PC-3 (cell line): ENCODE measurements around the gene DCAF6. TPM values are rescaled to one million over a fixed set of nuclear protein-coding genes. Genes with fewer than 3 reads are reported as not detected.

Experiments
- ATAC-seq: fragments of 200-7000 bp; cut with Tn5 transposase; 2 replicates; pipeline ENCODE4 v1.9.1; 2020; ENCODE audit warnings: mild to moderate bottlenecking, moderate library complexity
- BruUV-seq: library from RNA; stranded (reverse); fragments of 400-500 nt; replicated peaks from 2 replicates; lab custom pipeline; 2021; lab: Mats Ljungman, UMichigan
- CTCF ChIA-PET: fragments of 300-600 bp; sonication (Branson Sonifier 250); formaldehyde crosslinking; loops from one replicate; lab custom pipeline; 2022; ENCODE audit warnings: antibody characterized with exemption; lab: Charles Lee
- POLR2A ChIA-PET: fragments of 300-600 bp; sonication (Branson Sonifier 250); formaldehyde crosslinking; loops from one replicate; lab custom pipeline; 2022; ENCODE audit warnings: antibody characterized with exemption; ENCODE audit not compliant: unreplicated experiment; lab: Charles Lee
- DNase-seq: peaks from one replicate; pipeline ENCODE4 v3.0.0-alpha.2; 2015
- H2AFZ ChIP-seq: fragments of 300-600 bp; sonication (generic); 2 replicates; pipeline ENCODE4 v1.6.0; 2016; ENCODE audit warnings: antibody characterized with exemption, low read length
- H3F3A ChIP-seq: fragments of 300-600 bp; sonication (generic); one replicate; pipeline ENCODE4 v1.6.0; 2017; ENCODE audit warnings: antibody characterized with exemption, low read length, control low read depth, mild to moderate bottlenecking; ENCODE audit not compliant: unreplicated experiment
- H3K27ac ChIP-seq: fragments of 300-600 bp; sonication (generic); 2 replicates; pipeline ENCODE4 v1.5.1; 2016; ENCODE audit warnings: mild to moderate bottlenecking, low read length
- H3K27me3 ChIP-seq: fragments of 300-600 bp; sonication (generic); 2 replicates; pipeline ENCODE4 v1.6.1; 2016; ENCODE audit warnings: low read length, mixed read lengths
- H3K36me3 ChIP-seq: fragments of 300-600 bp; sonication (generic); 2 replicates; pipeline ENCODE4 v1.6.1; 2016; ENCODE audit warnings: low read depth, mixed run types, low read length, mixed read lengths
- H3K4me1 ChIP-seq: fragments of 300-600 bp; sonication (generic); 2 replicates; pipeline ENCODE4 v1.5.1; 2016; ENCODE audit warnings: low read length; ENCODE audit not compliant: insufficient read depth
- H3K4me2 ChIP-seq: fragments of 300-600 bp; sonication (generic); 2 replicates; pipeline ENCODE4 v1.6.0; 2016; ENCODE audit warnings: low read length
- H3K4me3 ChIP-seq: fragments of 300-600 bp; sonication (generic); 2 replicates; pipeline ENCODE4 v1.5.1; 2016; ENCODE audit warnings: mild to moderate bottlenecking, low read length, mixed read lengths
- H3K79me2 ChIP-seq: fragments of 300-600 bp; sonication (generic); 2 replicates; pipeline ENCODE4 v1.6.1; 2017; ENCODE audit warnings: low read length, mixed read lengths
- H3K9ac ChIP-seq: fragments of 300-600 bp; sonication (generic); 2 replicates; pipeline ENCODE4 v1.6.0; 2016; ENCODE audit warnings: mild to moderate bottlenecking, low read length
- H3K9me2 ChIP-seq: fragments of 300-600 bp; sonication (generic); replicated peaks from 2 replicates; pipeline ENCODE4 v1.6.1; 2016; ENCODE audit warnings: mixed run types, low read length, mixed read lengths
- H3K9me3 ChIP-seq: fragments of 300-600 bp; sonication (generic); 2 replicates; pipeline ENCODE4 v1.6.1; 2016; ENCODE audit warnings: low read length, mixed read lengths
- H4K20me1 ChIP-seq: fragments of 300-600 bp; sonication (generic); 2 replicates; pipeline ENCODE4 v1.6.1; 2016; ENCODE audit warnings: low read length, mixed read lengths
- EZH2 ChIP-seq: fragments of 300-600 bp; sonication (generic); IDR thresholded peaks from one replicate; pipeline ENCODE4 v1.6.1; 2017; ENCODE audit warnings: antibody characterized with exemption, mild to moderate bottlenecking, low read length; ENCODE audit not compliant: unreplicated experiment
- EZH2phosphoT487 ChIP-seq: fragments of 300-600 bp; sonication (generic); IDR thresholded peaks from 2 replicates; pipeline ENCODE4 v1.6.1; 2018; ENCODE audit warnings: mild to moderate bottlenecking, antibody characterized with exemption, low read length, borderline replicate concordance
- intact Hi-C: fragments of 100-400 bp; cut with micrococcal nuclease; formaldehyde crosslinking; loops from 2 replicates; pipeline ENCODE4 v1.9.0; 2023
- total RNA-seq: library from RNA; depleted of rRNA; stranded (reverse); fragments of >200 nt; gene quantifications from 2 replicates; pipeline ENCODE4 v1.2.3, GENCODE V29; 2014
- TF ChIP-seq, protein P1 (sequence below): fragments of 300-600 bp; sonication (generic); conservative IDR thresholded peaks from 2 replicates; pipeline ENCODE4 v1.5.1; 2017; ENCODE audit warnings: antibody characterized with exemption, low read depth, mild to moderate bottlenecking, low read length

The DCAF6 gene
- total RNA-seq, 1 experiment from 2014 or later = 29.1 TPM

DNA sequence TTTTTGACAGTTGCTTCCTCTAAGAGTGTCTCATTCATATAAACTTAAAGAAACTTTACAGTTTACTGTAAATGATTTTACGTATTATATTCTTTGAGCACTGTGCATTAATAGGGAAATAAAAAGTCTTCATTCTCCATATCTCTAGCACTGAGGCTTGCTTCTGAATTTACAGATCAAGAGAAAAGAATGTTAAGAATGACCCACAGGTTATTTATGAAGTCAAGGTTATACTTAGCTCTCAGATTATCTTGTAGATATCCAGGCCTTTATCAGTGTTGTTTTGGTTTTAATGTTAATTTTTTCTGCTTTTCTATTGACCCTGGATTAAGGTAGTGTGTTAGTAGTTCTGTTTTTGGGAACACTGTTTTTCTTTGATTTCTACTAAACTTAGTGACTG lies 108.8 kb downstream of the DCAF6 start:
- no TSS peak for BruUV-seq
- no peak overlapping the region for H3K27ac ChIP-seq
- CTCF ChIA-PET = no interaction called here

DNA sequence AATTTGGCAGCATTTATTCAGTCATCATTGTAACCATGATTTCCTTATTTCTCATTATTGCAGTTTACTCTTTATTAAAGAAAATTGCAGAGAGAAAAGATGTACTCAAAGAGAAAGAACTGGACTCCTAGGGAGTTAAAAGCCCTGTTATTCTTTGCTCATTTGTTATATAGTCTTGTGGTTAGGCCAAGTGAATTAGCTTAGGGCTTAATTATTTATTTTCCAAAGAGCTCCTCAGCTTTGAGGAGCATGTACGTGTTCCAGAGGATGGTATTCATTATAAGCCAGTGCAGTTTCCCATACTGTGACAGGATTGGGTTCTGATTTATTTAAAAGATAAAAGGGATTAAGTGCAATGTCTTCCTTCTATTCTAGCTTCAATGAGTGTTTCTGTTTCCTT lies 113.8 kb downstream of the DCAF6 start:
- Histone ChIP-seq H3F3A (no peaks in the 10 kb centered on the region), H3K9me3 (no peaks in the 10 kb centered on the region)
- CTCF ChIA-PET = no interaction called here

More for the DNA sequence above, 108.8 kb downstream of the DCAF6 start:
- H3K27me3 ChIP-seq = no peaks in the 10 kb centered on the region
- no peak for ATAC-seq
- no peak overlapping the region for H3K9ac ChIP-seq
- peaks cover 5% of the 10 kb centered on the region; the same call in 1 of the 2 replicates for H3K36me3 ChIP-seq
- H3K4me3 ChIP-seq = no peak overlapping the region
- H4K20me1 ChIP-seq = no peaks in the 10 kb centered on the region
- H3K4me2 ChIP-seq = no peak overlapping the region
- no peak for TF ChIP-seq EZH2
- no peak for TF ChIP-seq EZH2phosphoT487
- TF ChIP-seq, protein P1, sequence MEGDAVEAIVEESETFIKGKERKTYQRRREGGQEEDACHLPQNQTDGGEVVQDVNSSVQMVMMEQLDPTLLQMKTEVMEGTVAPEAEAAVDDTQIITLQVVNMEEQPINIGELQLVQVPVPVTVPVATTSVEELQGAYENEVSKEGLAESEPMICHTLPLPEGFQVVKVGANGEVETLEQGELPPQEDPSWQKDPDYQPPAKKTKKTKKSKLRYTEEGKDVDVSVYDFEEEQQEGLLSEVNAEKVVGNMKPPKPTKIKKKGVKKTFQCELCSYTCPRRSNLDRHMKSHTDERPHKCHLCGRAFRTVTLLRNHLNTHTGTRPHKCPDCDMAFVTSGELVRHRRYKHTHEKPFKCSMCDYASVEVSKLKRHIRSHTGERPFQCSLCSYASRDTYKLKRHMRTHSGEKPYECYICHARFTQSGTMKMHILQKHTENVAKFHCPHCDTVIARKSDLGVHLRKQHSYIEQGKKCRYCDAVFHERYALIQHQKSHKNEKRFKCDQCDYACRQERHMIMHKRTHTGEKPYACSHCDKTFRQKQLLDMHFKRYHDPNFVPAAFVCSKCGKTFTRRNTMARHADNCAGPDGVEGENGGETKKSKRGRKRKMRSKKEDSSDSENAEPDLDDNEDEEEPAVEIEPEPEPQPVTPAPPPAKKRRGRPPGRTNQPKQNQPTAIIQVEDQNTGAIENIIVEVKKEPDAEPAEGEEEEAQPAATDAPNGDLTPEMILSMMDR = no peak
- no peaks in the 10 kb centered on the region for H3K9me2 ChIP-seq
- no peak for DNase-seq
- POLR2A ChIA-PET = no interaction called here
- no peaks in the 10 kb centered on the region for H3F3A ChIP-seq
- H2AFZ ChIP-seq = no peak overlapping the region
- H3K9me3 ChIP-seq = no peaks in the 10 kb centered on the region
- H3K79me2 ChIP-seq = no peaks in the 10 kb centered on the region
- H3K4me1 ChIP-seq = no peaks in the 10 kb centered on the region
- intact Hi-C loops = no loop called here

DNA sequence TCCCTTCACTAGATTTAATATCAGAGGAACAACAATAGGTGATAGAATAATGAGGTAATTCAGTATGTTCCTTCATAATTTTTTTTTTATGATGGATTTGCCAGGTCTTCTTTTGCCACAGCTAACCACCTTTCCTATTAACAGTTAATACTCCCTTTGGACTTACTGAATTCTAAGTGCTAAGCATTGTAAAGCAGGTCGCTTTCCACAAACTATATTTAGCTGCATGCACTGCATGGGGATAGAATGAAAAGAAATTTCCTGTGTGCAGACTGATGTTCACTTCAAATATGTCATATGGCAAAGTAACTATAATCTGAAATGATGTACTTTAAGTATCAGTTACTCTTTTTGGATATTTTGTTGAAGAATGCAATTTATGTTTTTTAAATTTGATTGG lies 114.4 kb downstream of the DCAF6 start:
- no TSS peak for BruUV-seq

More for the DNA sequence above, 113.8 kb downstream of the DCAF6 start:
- no peak overlapping the region for H3K27ac ChIP-seq
- TF ChIP-seq, protein P1 = no peak
- TF ChIP-seq EZH2phosphoT487 (no peak), EZH2 (no peak)
- H4K20me1 ChIP-seq = no peaks in the 10 kb centered on the region
- no peak overlapping the region for H3K9ac ChIP-seq
- no peaks in the 10 kb centered on the region for H3K79me2 ChIP-seq
- no peak overlapping the region for H3K4me2 ChIP-seq
- H3K4me1 ChIP-seq = no peaks in the 10 kb centered on the region
- POLR2A ChIA-PET = no interaction called here
- H3K36me3 ChIP-seq = no peaks in the 10 kb centered on the region
- BruUV-seq = no TSS peak
- ATAC-seq = no peak
- no peak overlapping the region for H3K4me3 ChIP-seq
- no peak for DNase-seq
- intact Hi-C loops = no loop called here
- H3K9me2 ChIP-seq = no peaks in the 10 kb centered on the region
- H3K27me3 ChIP-seq = no peaks in the 10 kb centered on the region
- no peak overlapping the region for H2AFZ ChIP-seq

More for the DNA sequence above, 114.4 kb downstream of the DCAF6 start:
- Histone ChIP-seq H3K9ac (no peak overlapping the region), H3K79me2 (no peaks in the 10 kb centered on the region), H2AFZ (no peak overlapping the region), H3K36me3 (no peaks in the 10 kb centered on the region), H3K9me2 (no peaks in the 10 kb centered on the region), H3K27me3 (no peaks in the 10 kb centered on the region), H3K4me3 (no peak overlapping the region), H3K27ac (no peak overlapping the region), H3K9me3 (no peaks in the 10 kb centered on the region), H3F3A (no peaks in the 10 kb centered on the region), H4K20me1 (no peaks in the 10 kb centered on the region), H3K4me2 (no peak overlapping the region), H3K4me1 (no peaks in the 10 kb centered on the region)
- TF ChIP-seq, protein P1 = no peak
- no peak for TF ChIP-seq EZH2phosphoT487
- TF ChIP-seq EZH2 = no peak
- ChIA-PET CTCF (interaction anchor here (0.6 kb wide), 1 partner anchor 33 kb away, joined by 4 read pairs; no protein-coding TSS in a partner anchor), POLR2A (no interaction called here)
- DNase-seq = no peak
- intact Hi-C loops = no loop called here
- no peak for ATAC-seq
